ENCODE measurements around the gene CIB2.

CIB2 gene

GRCh38 chr15:78107471-78107870 is 23.8 kb downstream of the CIB2 start:
- Histone ChIP-seq H3K9me3 (ENCODE audit: insufficient read depth, low read length) (no peaks in the 10 kb centered on the region), H3K27me3 (ENCODE audit: low read depth, low read length) (no peaks in the 10 kb centered on the region), H3K36me3 (replicated peaks; ENCODE audit: low read depth, low read length) (no peaks in the 10 kb centered on the region), H4K20me1 (ENCODE audit: insufficient read depth, low read length) (no peaks in the 10 kb centered on the region), H3K4me3 (ENCODE audit: low read length) (no peak overlapping the region), H3K27ac (ENCODE audit: low read length) (no peak overlapping the region), H2AFZ (ENCODE audit: low read depth, low read length) (no peak overlapping the region), H3K79me2 (ENCODE audit: low read length) (no peaks in the 10 kb centered on the region), H3K4me2 (ENCODE audit: low read length) (no peak overlapping the region), H3K4me1 (ENCODE audit: low read length) (no peaks in the 10 kb centered on the region), H3K9ac (ENCODE audit: low read length) (no peak overlapping the region)
- TF ChIP-seq CTCF (IDR thresholded peaks at IDR 0.05; ENCODE audit: low read depth, low read length) (no peak), EZH2phosphoT487 (IDR thresholded peaks at IDR 0.05; ENCODE audit: low read depth) (no peak)

- TF ChIP-seq EZH2phosphoT487 (IDR thresholded peaks at IDR 0.05; ENCODE audit: low read depth) (no peak), CTCF (IDR thresholded peaks at IDR 0.05; ENCODE audit: low read depth, low read length) (no peak)
- Histone ChIP-seq H3K4me1 (ENCODE audit: low read length) (no peaks in the 10 kb centered on the region), H2AFZ (ENCODE audit: low read depth, low read length) (no peak overlapping the region), H3K4me3 (ENCODE audit: low read length) (no peak overlapping the region), H3K36me3 (replicated peaks; ENCODE audit: low read depth, low read length) (no peaks in the 10 kb centered on the region), H3K27ac (ENCODE audit: low read length) (no peak overlapping the region), H3K79me2 (ENCODE audit: low read length) (no peaks in the 10 kb centered on the region), H3K27me3 (ENCODE audit: low read depth, low read length) (no peaks in the 10 kb centered on the region), H3K9me3 (ENCODE audit: insufficient read depth, low read length) (no peaks in the 10 kb centered on the region), H4K20me1 (ENCODE audit: insufficient read depth, low read length) (no peaks in the 10 kb centered on the region), H3K4me2 (ENCODE audit: low read length) (no peak overlapping the region), H3K9ac (ENCODE audit: low read length) (no peak overlapping the region)
These were observed 25.6 kb downstream of the CIB2 start for GRCh38 chr15:78105476-78106241.

- Histone ChIP-seq H3K9ac (ENCODE audit: low read length) (no peak overlapping the region), H3K9me3 (ENCODE audit: insufficient read depth, low read length) (no peaks in the 10 kb centered on the region), H3K4me1 (ENCODE audit: low read length) (no peaks in the 10 kb centered on the region), H3K79me2 (ENCODE audit: low read length) (no peaks in the 10 kb centered on the region), H3K4me3 (ENCODE audit: low read length) (no peak overlapping the region), H3K4me2 (ENCODE audit: low read length) (no peak overlapping the region), H3K36me3 (replicated peaks; ENCODE audit: low read depth, low read length) (no peaks in the 10 kb centered on the region), H3K27me3 (ENCODE audit: low read depth, low read length) (no peaks in the 10 kb centered on the region), H4K20me1 (ENCODE audit: insufficient read depth, low read length) (no peaks in the 10 kb centered on the region), H2AFZ (ENCODE audit: low read depth, low read length) (no peak overlapping the region), H3K27ac (ENCODE audit: low read length) (no peak overlapping the region)
- TF ChIP-seq CTCF (IDR thresholded peaks at IDR 0.05; ENCODE audit: low read depth, low read length) (no peak), EZH2phosphoT487 (IDR thresholded peaks at IDR 0.05; ENCODE audit: low read depth) (no peak)
These were observed 26.4 kb downstream of the CIB2 start for GRCh38 chr15:78104566-78105475.

- H2AFZ ChIP-seq (ENCODE audit: low read depth, low read length) = no peak overlapping the region
- no peaks in the 10 kb centered on the region for H4K20me1 ChIP-seq (ENCODE audit: insufficient read depth, low read length)
- no peaks in the 10 kb centered on the region for H3K36me3 ChIP-seq (replicated peaks; ENCODE audit: low read depth, low read length)
- no peaks in the 10 kb centered on the region for H3K79me2 ChIP-seq (ENCODE audit: low read length)
- TF ChIP-seq CTCF (IDR thresholded peaks at IDR 0.05; ENCODE audit: low read depth, low read length) (no peak), EZH2phosphoT487 (IDR thresholded peaks at IDR 0.05; ENCODE audit: low read depth) (no peak)
- no peak overlapping the region for H3K27ac ChIP-seq (ENCODE audit: low read length)
- H3K27me3 ChIP-seq (ENCODE audit: low read depth, low read length) = no peaks in the 10 kb centered on the region
- no peaks in the 10 kb centered on the region for H3K4me1 ChIP-seq (ENCODE audit: low read length)
- H3K9ac ChIP-seq (ENCODE audit: low read length) = no peak overlapping the region
- H3K4me3 ChIP-seq (ENCODE audit: low read length) = no peak overlapping the region
- no peak overlapping the region for H3K4me2 ChIP-seq (ENCODE audit: low read length)
- H3K9me3 ChIP-seq (ENCODE audit: insufficient read depth, low read length) = no peaks in the 10 kb centered on the region
These were observed 27.1 kb downstream of the CIB2 start for GRCh38 chr15:78104119-78104479.
